ENCODE results near the gene EWSR1.

Gene EWSR1

DNA sequence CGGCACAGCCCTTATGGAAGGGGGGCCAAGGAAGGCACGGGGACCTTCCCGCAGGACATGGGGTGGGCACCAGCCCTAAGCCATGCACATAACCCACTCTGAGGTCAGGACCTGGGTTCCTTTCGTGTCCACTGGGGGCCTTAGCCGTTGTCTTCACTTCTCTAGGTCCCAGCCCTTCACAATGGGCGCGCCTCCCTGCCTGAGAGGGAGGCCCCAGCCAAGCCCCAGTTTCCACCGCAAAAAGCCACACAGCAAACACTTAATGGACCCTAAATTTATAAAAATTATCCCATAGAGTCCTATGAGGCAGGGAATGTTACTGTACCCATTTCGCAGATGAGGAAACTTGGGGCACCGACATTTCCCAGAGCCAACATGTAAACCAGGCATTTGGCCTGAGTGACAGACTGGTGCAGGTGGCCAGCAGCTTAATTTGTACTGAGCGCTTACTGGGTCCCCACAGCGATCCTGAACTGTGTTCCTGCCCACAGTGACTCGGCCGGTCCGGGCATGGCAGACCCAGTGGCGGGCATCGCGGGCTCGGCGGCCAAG is 39.6 kb downstream of the EWSR1 start:
- no peak for DNase-seq

GRCh38 chr22:29308148-29308790 is 40.2 kb downstream of the EWSR1 start:
- DNase-seq = no peak

- DNase-seq = no peak
These were observed 40.8 kb downstream of the EWSR1 start for GRCh38 chr22:29308791-29309262.

- no peak for DNase-seq
These were observed 41.4 kb downstream of the EWSR1 start for GRCh38 chr22:29309332-29310064.

DNA sequence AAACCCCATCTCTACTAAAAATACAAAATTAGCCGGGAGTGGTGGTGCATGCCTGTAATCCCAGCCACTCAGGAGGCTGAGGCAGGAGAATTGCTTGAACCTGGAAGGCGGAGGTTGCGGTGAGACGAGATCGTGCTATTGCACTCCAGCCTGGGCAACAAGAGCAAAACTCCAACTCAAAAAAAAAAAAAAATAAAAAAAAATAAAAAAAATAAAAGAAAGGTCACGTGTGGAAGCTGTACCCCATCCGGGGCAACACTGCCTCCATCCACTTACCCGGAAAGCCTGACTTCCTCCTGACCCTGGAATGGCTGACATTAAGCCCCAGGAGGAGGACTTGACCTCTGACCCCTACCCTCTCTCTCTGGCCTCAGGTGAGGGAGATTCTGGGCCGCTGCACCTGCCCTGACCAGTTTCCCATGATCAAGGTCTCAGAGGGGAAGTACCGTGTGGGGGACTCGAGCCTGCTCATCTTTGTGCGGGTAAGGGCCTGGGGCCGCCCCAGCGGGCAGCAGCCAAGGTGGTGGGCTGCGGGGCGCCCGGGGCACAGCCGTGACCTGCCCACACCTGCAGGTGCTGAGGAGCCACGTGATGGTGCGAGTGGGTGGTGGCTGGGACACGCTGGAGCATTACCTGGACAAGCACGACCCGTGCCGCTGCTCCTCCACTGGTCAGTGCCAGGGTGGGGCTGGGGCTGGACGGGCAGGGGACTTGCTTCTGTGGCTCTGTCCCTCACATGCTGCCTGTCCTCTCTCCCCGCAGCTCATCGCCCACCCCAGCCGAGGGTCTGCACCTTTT is 42.2 kb downstream of the EWSR1 start:
- no peak for DNase-seq

- no peak for DNase-seq
These were observed 42.8 kb downstream of the EWSR1 start for GRCh38 chr22:29310863-29311339.

DNA sequence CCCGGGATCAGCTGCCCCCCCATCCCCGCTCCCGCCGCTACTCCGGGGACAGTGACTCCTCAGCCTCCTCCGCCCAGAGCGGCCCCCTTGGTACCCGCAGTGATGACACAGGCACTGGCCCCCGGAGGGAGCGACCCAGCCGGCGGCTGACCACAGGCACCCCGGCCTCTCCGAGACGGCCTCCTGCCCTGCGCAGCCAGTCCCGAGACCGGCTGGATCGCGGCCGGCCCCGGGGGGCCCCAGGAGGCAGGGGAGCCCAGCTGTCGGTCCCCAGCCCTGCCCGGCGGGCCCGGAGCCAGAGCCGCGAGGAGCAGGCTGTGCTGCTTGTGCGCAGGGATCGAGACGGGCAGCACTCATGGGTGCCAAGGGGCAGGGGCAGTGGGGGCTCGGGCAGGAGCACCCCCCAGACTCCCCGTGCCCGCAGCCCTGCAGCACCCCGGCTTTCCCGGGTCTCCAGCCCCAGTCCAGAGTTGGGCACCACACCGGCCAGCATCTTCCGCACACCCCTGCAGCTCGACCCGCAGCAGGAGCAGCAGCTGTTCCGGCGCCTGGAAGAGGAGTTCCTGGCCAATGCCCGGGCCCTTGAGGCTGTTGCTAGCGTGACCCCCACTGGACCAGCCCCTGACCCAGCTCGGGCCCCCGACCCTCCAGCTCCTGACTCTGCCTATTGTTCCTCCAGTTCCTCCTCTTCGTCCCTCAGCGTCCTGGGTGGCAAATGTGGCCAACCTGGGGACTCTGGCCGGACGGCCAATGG is 43.6 kb downstream of the EWSR1 start:
- no peak for DNase-seq

DNA sequence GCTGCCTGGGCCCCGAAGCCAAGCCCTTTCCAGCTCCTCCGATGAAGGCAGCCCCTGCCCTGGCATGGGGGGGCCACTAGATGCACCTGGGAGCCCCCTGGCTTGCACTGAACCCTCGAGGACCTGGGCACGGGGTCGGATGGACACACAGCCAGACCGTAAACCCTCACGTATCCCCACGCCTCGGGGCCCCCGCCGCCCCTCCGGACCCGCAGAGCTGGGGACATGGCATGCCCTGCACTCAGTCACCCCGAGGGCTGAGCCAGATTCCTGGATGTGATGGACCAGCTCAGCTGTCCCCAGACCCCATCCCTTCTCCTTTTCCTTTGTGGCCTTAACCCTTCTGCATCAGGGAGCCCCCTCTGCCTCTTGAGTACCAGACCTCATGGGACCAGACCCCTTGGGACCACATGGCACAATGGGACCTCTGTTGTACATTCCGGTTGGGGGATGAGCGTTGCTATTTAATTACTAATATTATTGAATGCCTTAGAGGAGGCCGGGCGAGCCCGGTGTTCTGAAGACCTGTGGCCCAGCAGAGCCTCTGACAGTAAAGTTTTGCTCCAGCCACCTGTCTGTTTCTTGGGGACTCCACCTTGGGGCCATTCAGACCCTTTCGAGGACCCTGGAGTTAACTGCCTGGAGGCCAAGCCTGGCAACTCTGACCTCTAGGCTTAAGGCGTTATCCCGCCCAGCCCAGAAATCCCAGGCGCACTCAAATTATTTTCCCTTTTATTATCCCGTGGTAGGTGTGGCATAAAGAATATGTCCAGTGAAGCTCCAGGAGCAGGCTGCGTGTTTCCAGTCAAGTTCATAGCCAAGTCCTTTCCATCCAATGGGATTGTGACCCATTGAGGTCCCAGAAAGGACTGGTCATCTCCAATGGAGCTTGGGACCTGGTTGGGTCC is 44.4 kb downstream of the EWSR1 start:
- DNase-seq = no peak

DNA sequence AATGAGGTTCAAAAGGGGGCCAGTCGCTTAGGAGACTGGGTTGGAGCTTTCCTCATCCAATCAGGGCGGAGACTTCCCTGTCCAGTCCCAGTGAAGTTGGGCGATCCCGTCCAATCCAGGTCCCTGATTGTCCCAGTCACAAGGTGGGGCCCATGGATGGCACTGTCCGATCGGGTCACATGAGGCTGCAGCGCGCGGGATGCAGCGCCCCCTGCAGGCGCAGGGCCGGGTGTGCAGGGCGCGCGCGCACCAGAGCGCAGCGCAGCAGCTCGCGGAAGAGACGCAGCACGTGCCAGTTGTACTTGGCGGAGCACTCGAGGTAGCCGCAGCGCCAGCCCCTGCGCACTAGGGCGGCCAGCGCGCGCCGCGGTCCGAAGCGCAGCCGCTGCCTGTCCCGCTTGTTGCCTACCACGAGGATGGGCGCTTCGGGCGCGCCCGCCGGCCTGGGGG is 45.1 kb downstream of the EWSR1 start:
- no peak for DNase-seq

DNA sequence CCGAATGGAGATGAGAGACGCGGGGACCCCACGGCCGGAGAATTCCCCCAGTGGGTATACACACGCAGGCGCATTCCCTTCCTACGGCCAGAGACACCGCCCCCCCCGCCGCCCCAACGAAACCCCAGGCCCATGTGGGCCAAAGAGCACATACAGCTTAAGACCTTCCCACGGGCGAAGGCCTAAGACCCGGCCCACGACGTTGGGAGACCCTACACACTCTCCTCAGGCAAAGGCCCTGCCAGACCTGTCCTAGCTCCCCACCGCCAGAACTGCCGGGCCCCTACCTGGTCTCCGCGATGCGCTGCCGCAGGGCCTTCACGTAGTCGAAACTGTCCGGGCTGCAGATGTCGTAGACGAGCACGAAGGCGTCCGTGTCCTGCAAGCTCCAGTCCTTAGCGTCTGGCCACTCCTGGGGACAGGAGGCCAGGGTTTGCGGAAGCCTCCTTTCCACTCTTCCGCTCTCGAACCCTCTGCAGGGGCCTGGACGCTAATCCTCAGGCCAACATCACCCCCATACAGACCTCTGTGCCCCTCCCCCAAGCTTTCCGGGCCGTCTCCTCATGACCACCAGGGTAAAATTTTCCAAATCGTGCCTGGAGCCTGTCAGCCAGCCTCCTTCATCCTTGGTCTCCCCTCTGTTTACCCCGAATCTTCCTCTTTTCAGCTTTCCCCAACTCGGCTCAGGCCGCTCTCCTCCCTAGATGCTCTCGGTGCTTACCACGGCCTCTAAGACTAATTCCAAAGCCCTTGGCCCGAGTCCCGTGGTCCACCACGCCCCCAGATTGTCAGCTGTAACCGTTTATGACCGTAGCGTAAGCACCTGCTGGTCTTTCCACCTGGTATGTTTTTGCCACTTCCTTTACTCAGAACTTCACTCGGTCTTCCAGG is 45.8 kb downstream of the EWSR1 start:
- DNase-seq = no peak

GRCh38 chr22:29314537-29315285 is 46.6 kb downstream of the EWSR1 start:
- no peak for DNase-seq

- DNase-seq = no peak
These were observed 47.4 kb downstream of the EWSR1 start, which contains the start of gene RASL10A for GRCh38 chr22:29315286-29316140. RASL10A (minus strand) TSS chr22:29315697; CDS start chr22:29315246, 451 bp downstream.

GRCh38 chr22:29316141-29316828 is 48.2 kb downstream of the EWSR1 start:
- no peak for DNase-seq

DNA sequence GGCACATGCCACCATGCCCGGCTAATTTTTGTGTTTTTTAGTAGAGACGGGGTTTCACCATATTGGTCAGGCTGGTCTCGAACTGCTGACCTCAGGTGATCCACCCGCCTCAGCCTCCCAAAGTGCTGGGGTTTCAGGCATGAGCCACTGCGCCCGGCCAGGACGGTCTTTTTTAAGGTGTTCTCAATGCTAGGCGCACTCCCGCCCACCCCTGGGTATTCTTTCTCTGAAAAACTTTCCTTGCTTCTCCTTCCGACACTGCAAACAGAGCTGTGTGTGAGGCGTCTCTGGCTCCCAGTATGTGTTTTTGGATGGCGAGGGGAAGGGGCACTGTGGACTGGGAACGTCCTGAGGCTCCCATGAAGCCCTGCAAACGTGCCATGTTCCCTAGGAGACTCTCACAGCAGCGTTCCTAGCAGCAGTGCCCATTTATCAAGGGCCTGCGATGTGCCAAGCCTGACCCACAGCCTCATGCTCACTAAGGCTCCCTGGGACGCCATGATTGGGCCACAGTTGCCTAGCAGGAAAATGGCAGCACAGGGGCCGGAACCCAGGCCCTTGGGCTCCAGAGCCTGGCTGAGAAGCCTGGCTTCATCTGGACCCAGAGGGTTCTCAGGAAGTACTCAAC is 49.9 kb downstream of the EWSR1 start:
- DNase-seq = no peak

DNA sequence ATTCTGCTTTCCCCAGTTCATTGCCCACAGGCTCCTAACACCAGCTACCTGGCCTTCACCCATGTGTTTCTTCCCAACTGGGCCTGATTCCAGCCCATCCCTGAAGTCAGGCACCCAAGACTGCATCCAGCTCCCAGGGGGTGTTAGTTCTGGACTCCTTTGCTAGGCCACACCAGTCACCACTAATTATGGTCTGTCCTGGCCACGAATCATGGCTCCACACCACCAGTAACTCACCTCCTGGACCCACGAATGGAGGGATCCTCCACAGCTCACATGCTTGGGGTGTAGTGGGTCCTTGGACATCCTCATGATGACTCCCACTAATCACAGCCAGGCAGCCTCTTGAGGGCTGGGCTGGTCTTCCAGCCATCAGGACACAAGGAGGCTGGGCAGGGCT is 51.0 kb downstream of the EWSR1 start:
- DNase-seq = no peak

GRCh38 chr22:29320546-29320945 is 52.5 kb downstream of the EWSR1 start:
- no peak for DNase-seq

- DNase-seq = no peak
These were observed 55.6 kb downstream of the EWSR1 start for GRCh38 chr22:29323641-29324040.
